NCI-H2029 (cell line): ENCODE results near the gene CDK14.

Source experiments
- DNase-seq: peaks from one replicate; lab custom pipeline; 2025; lab: John Stamatoyannopoulos, UW

The CDK14 gene

GRCh38 chr7:90596671-90597562 lies 796 bp downstream of the CDK14 start:
- DNase-seq, result no peak

DNA sequence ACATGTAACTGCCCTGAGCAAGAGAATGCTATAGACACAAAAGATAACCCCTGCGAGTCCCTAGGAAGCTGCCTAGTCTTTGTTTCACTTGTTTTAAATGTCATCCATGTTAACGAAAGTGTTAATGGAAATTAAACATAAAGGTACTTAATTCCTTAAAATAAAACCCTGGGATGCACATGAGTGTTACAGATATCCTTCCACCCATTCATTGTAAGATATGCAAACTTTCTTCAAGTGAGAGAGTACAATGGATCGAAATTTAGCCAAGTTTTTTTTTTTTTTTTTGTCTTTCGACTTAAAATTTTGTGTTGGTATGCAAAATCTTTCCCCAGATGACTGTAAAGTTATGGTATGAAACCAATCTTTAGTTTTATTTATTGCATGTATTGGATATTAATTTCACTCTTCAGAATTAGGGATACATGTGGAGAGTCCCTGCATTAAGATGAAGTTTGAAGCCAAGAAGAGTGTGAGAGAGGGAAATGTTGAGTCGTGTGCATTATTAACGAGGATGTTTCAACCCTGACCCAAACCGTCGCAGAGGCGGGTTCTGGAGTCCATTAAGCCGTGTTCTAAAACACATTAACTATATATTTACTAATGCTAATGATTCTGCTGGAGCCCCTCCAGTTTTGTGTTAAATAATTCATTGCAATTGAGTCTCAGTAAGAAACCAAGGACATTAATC lies 1.6 kb downstream of the CDK14 start:
- DNase-seq, result no peak

- no peak for DNase-seq
Measured at GRCh38 chr7:90599038-90599437, 2.9 kb downstream of the CDK14 start.

DNA sequence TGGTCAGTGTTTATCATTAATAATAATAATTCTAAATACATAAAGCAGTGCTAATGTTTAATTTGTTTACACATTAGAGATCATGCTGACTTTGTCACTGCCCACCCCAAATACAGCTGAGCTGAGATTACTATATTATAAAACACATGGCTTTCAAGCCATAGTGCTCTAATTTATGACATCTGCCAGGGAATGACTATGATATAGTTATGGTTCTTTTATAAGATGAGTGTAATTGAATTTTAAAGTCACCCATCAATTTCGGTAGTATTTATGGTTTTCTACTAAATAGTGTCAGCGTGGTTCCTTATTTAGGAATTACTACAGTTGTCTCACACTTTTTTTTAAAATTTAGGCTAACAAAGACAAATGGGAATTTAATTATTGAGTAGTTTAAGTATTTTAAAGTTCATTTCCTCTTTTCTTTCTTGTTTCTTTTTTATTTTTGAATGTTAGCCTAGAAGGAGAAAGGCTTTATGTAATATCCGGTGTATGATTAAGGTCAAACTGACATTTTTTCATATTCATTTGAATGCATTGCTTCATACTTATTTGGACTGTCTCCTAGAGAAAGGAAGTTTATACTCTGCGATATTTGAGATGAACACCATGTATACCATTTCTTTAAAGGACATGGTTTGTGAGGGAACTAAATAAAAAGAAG lies 3.9 kb downstream of the CDK14 start:
- no peak for DNase-seq

DNA sequence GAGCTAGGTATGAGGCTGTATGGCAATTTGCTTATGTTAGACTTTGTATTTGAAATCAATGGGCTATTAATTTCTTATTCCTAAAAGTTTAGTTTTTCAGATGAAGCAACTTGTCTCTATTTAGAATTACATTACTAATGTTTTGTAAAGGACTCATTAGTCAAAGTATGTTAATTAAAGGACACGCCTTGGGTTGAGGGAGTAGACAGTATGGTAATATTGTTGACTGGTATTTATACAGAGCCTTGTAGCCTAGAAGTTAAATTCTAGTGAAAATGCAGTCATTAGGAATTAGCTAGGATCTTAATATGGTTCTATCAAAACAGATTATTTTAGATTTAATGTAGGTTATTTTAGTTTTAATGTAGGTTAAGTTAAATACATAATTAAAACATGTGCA lies 6.2 kb downstream of the CDK14 start:
- no peak for DNase-seq

GRCh38 chr7:90603346-90603745 lies 7.2 kb downstream of the CDK14 start:
- DNase-seq, result no peak

- no peak for DNase-seq
Measured at GRCh38 chr7:90604383-90604782, 8.3 kb downstream of the CDK14 start.

DNA sequence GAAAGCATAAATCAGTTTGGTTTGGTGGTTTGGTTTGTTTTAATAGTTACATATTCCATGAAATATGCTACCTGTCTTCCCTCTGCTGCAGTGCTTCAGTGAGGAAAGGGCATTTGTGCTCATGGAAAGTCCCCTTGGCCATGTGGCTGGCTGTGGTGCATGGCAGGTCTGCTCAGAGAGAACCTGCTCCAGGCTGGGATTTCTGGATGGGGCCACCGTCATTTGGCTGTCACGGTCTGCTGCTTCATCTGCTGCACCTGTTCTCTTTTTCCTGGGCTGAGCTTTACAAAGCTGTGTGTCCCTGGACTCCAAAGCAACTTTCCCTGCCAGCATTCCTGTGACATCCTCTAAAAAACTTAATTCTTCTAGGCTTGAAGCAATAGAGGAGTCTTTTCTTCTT lies 8.9 kb downstream of the CDK14 start:
- DNase-seq, result peak; percentile 83

DNA sequence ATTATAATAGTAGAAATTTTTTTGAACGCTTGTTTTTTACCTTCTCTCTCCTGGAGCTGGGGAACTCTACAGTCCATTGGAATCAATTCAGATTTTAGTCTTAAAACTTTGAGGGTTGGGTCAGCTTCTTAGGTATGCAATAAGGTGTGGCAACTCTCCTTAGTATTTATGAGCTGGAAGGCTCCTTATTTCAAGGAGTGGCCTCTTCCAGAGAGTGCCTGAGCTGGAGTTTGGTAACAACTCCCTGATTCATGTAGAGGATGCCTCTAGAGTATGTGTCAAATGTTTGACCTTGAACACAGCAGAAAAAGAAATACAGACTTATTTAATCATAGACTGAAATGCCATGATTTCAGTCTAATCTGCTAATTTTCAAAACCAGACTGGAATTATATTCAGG lies 11.1 kb downstream of the CDK14 start:
- DNase-seq, result no peak

DNA sequence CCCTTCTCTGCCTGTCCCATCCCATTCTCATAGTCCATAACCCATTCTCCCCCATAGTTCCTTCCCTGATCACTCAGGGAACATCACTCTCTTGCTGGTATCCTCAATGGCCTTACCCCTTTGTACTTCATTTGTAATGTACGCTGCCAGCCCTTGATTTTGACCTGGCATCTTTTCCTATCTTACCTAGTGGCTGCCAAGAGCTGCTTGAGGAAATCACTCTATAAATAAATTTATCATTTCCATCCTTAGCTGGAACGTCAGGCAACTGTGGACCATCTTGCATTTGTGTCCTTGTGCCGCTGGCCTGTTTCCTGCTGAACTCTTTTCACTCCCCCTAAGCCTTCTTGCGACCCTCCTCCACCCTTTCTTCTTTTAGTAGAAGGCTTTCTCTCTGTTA lies 14.0 kb downstream of the CDK14 start:
- DNase-seq, result no peak

DNA sequence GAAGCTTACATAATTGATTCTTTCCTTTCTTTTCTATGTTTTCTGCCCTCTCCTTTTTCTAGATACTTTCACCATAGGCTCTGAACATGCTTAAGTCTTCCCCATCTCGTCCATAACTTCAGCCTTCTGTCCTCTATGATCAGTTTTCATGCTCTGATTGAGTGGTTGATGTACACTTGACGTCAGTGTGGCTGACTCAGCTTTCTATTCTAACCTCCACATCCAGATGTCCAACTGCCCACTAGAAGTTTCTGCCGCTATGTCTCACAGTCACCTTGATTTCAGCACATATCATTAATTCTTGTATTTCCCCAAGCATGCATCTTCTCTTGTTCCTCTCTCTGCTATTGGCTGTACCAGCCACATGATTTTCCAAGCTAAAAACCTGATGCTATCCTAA lies 15.0 kb downstream of the CDK14 start:
- DNase-seq, result no peak

DNA sequence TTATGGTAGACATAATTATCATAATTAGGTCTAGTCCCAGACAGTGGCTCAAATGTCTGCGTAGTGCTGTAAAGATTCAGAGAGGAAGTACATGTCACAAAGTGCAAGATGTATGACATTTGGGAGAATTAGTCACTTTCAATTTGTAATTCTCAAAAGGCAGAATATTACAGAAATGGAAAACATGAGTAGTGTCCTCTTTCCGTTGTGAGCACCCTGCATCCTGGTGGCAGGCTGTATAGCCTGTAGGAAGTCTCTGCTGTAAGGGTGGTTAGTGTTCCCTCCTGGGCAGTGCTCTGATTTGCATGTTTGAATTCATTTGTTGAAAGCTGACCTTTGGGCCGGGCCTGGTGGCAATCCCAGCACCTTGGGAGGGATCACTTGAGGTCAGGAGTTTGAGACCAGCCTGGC lies 17.0 kb downstream of the CDK14 start:
- no peak for DNase-seq

DNA sequence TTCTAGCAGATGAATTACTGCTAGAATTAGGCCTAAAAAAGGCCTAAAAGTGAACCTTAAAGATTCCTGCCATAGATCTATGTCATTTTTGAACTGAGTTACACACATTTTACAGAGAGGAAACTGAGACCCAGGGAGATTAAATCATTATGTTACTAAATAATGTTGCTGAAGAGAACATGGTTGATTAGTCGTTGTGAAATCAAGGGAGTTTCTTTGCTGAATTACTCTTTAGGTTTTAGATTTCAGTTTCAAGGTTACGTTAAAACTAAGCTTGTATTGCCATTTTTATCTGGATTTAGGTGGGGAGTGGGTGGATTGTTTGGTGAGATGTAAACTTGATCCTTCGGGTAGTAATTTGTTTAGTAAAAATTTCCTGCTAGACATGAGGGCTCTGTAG lies 21.3 kb downstream of the CDK14 start:
- DNase-seq, result no peak

- peak; percentile 19 for DNase-seq
Measured at GRCh38 chr7:90618876-90619275, 22.8 kb downstream of the CDK14 start.

- no peak for DNase-seq
Measured at GRCh38 chr7:90621125-90621746, 25.1 kb downstream of the CDK14 start.

DNA sequence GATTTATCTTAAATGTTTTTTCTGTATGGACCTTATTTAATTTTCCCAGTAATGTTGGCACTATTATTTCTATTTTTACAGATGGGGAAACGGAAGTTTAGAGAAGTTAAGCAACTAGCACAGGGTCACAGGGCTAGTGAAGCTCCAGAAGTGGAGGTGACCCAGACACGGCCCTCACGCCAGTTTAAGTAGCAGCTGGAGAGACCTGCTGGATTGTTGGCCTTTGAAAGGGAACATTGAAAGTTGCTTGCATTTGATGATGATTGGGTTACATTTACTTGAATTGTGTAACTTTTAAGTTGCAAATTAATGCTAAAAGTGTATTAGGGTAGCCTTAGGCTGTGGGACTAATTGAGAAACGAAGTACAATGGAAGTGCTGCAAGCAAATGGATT lies 25.6 kb downstream of the CDK14 start:
- no peak for DNase-seq

- DNase-seq, result no peak
Measured at GRCh38 chr7:90622670-90623069, 26.5 kb downstream of the CDK14 start.

GRCh38 chr7:90624225-90624911 lies 28.2 kb downstream of the CDK14 start:
- DNase-seq, result no peak

- no peak for DNase-seq
Measured at GRCh38 chr7:90625051-90625450, 28.9 kb downstream of the CDK14 start.

DNA sequence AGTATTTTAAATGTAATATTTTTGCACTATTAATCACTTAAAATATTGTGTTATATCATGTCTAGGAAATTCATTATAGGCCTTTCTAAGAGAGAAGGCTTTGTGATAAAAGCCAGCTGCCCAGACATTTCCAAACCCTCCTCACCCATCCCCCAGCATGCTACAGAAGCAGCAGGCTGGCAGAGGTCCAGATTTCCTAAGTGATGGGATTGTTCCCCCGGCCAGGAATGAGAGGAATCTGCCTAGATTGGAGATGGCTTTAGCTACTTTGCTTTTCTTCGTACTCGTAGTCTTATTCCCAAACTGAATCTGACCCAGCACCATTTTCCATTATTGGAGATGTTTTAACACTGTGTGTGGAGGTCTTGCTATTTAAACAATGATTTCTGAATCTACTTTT lies 29.4 kb downstream of the CDK14 start:
- DNase-seq, result peak; percentile 8

DNA sequence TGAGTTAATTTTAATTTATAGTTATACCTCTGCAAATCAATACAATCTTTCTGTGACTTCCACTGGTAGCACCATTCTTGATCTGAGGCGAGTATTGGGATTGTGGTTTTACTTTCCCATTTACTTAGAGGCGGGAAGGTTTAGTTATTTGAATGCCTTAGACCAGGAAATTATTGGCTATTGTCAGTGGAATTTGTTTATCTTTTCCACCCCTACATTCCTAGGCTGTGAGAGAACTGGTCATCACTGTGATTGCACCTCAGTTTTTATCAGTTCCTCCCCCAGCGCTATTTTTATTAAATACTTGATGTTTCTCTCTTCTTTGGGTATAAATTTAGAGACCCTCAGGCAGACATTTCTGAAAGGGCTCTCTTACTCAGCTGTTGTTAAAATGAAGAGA lies 29.9 kb downstream of the CDK14 start:
- DNase-seq, result no peak
